Stimulated activated CD8-positive, alpha-beta memory T cell treated with anti-CD3 and anti-CD28 coated beads, Interleukin-2, amount 100 ng/mL, for 48 hours (primary cell): ENCODE measurements around the gene IFITM10.
A peak's percentile ranks its signal among the peaks of the same experiment; 100 is the strongest.

Experiments
- DNase-seq, 2 donors: peaks; one replicate each; pipeline ENCODE4 v3.0.0-alpha.2; 2020; ENCODE audit warnings: low read depth in 2 of 2

Gene IFITM10

DNA sequence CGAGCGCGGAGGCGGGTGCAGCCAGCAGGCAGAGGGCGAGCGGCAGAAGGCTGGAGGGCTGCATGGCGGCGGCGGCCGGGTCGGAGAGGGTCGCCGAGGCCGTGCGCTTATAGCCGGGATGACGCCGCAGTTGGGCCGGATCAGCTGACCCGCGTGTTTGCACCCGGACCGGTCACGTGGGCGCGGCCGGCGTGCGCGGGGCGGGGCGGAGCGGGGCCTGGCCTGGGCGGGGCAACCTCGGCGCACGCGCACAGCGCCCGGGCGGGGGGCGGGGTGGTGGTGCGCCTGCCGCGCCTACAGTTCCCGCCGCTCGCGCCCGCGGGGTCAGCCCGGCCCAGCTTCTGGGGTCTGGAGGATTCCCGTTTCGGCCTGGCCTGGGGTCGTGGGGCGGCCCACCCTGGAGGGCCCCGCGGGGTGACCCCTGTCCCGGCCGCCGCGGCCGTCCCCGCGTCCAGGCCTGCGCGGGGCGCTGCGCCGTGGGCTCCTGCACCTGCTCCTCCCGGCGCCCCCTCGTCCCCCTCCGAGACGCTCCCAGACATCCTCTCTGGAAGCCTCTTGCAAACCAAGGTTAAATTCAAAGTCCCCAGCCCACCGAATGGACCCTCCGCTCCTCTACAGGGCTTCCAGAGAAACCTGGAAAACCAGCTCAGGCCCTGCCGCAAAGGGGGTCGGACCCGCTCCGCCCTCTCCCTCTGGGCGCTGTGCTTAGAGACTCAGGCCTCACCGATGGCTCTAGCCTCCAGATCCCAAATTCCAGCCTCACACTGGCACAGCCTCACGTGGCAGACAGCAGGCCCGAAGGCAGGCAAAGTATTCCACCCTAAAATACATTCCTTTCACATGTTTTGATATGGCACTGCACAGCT, 13.6 kb upstream of the IFITM10 start, which contains the start of gene CTSD:
Gene CTSD, minus strand, starts transcription at position 132 of the 866 bp plus-strand sequence. Its CDS starts 68 bp downstream, at position 64.
- peak; percentile 85 to 90 for DNase-seq

DNA sequence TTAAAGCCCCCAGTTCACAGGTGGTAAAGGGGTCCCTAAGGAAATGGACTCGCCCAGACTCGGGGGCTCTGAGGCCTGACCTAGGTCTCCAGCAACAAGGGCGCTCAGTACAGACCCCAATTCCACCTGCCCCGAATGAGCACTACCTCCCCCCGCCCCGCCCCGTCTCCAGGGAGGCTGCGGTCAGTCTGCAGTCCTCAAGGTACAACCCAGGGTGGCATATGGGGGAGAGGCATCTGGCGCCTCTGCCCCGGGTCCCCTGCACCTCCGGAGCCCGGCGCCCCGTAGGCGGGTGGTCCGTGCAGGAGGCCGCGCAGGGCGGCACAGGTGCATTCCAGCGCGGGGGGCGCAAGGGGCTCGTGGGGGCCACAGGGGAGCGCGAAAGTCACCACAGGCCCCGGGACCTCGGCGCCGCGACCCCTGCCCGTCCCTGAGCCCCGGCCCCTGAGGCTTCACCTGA, 13.0 kb upstream of the IFITM10 start:
- DNase-seq = no peak

DNA sequence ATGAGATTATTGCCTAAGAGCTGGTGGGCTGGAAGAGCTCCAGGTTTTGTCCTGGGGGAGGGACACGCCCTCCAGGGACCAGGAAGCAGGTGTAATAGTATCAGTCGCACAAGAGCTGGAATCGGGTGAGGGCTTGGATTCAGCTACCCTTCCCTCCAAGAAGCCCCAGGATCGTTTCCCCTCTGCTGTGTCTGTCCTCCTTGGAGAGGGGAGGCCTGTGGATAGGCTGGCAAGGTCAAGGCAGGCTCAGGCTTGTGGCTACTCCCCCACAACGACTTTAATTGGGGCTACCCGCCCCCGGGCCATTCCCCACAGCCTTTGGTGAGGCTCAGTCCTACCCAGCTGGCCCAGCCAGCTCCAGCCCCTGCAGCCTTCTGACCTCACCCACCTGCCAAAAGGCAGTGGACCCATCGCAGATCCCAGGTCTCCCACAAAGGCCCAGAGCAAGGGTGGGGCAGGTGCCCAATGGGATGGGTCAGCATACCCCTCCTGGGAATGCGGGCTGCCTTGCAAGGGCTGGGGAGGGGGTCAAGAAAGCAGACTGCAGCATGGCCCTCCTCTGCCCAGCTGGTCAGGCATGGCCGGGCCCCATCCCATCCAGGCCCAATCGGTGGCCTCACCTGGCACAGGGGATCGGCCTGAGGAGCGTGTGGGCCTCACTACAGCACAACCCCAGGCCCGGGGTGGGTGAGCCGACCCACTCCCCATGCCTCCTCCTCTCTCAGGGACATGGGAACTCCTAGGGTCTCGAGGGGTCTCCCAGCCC, 12.3 kb upstream of the IFITM10 start:
- DNase-seq = no peak

DNA sequence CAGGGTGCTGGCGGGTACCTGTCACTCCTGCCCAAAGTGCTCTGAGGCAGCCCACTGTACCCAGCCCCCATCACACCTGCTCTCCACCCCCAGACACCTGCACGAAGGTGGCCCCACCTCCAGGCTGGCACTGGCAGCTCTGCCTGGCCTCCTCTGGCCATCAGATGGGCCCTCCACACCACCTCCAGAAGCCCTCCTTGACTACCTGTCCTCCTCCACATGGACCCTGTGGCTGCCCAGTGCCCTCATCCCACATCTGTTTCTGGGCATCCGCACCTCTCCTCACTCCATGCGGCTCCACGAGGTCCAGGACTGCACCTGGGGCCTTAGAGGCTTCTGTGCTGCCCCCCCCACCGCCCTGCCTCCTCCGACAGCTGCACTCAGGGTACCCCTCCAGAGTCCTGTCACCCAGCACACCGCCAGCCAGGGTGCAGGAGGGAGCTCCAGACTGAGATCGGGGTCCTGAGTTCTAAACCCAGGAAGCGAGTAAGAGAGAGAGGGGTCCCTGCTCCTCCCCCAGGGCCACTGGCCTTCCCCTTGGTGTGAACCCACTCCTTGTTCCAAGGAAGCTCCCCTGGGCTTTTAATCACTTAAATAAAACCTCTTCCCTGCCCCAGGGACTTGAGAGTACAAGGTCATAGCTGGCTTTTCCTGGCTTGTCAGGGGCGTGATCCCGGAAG, 11.6 kb upstream of the IFITM10 start:
- DNase-seq = no peak

DNA sequence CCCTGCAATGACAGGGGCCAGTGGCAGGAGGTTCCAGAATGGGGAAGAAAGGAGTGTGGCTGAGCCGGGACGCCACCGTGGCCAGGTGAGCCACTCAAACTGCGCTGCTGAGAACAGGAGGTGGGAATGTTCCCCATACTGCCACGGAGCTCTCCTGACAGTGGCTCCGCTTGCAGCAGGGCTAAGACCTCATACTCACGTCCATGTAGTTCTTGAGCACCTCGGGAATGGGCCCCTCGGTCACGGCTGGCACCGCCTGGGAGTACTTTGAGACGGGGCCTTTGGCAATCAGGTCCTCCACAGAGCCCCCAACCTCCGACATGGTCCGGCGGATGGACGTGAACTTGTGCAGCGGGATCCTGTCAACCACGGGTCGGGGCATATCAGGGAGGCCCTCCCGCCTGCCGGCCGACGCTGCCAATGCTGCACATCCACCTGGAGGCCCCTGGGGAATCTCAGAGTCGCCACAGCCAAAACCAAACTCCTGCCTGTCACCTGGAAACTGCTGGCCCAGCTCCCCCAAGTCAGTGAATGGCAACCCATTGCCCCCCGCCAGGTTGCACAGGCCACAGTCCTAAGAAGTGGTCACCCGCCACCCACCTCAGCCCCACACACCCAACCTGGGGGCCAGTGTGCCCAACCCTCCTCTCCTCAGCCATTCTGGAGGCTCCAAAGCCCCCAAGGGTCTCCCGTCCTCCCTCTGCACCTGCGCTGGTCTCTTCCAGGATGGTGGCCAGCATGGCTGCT, 10.9 kb upstream of the IFITM10 start:
- no peak for DNase-seq

DNA sequence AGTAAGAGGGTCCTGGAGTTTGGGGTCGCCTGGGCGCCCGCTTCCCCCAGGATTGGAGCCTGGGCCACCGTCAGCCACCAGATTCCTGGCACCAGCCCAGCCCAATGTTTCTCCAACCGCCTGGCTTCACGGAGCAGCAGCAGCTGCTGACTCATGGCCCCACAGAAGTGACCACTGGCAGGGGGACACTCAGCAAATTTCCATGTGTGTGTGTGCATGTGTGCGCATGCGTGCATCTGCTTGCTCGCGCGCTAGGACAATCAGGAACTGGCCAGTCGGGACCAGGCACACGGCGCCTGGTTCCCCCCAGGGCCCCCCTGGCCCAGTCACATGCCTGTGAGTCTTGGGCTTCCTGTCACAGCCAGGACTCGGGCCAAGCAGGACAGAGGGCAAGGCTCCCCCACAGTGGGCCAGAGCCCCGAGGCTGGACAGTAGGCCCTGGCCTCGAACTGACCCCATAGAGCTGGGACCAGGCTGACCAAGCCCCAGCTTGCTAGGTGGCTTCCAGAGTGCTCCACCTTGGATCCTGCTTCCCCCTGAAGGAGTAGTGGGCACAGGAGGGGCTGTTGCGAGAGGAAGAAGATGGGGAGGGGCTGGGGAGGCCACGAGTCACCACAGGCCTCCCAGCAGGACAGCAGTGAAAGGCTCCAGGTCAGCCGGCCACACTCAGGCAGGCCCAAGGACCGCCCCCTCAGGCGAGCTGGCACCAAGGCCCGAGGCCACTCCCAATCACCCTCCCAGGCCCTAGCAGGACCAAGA, 10.1 kb upstream of the IFITM10 start:
- no peak for DNase-seq

DNA sequence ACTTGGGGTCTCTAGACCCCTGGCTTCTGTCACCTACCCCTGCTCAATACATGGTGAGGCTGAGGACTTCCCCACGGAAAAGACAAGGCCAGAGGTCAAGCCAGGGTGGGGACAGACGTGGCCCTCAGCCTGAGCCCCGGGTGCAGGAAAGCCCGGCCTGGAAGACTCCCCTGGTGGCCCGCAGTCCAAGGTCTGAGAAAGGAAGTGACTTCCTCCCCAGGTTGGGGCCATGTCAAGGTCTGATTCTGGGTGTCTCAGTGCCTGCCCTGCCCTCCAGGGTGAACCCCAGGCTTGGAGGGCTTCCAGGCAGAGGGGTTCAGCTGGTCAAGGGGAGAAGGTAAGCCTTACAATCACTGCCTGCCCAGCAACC, 9.4 kb upstream of the IFITM10 start:
- DNase-seq = no peak

DNA sequence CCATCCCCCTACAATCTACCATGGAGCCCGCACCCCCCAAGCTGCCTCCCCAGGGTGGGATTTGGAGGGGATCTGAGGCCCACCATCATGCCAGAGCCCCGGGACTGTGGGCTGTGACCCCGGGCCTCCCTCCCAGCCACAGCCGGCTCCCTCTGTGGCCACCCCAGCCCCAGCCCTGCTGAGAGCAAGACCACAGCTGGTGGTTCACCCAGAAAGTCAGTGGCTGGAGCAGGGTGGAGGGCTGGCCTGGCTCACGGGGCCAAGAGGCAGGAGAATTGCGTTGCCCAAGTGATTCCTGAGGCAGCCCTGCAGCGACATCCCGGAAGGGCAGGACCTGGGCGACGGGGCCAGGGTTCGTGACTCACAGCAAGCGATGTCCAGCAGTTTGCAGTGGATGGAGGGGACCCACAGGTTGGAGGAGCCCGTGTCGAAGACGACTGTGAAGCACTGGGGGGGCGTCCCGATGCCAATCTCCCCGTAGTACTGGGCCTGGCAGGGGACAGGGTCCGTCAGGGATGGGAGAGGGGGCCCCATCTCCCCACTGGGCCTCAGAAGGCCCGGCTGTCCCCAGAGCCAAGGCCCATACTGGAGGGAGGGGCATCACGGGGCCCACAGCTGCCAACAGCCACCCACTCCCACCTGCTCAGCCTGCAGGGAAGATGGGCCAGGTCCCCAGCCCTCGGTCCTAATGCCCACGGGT, 8.9 kb upstream of the IFITM10 start:
- DNase-seq = no peak

DNA sequence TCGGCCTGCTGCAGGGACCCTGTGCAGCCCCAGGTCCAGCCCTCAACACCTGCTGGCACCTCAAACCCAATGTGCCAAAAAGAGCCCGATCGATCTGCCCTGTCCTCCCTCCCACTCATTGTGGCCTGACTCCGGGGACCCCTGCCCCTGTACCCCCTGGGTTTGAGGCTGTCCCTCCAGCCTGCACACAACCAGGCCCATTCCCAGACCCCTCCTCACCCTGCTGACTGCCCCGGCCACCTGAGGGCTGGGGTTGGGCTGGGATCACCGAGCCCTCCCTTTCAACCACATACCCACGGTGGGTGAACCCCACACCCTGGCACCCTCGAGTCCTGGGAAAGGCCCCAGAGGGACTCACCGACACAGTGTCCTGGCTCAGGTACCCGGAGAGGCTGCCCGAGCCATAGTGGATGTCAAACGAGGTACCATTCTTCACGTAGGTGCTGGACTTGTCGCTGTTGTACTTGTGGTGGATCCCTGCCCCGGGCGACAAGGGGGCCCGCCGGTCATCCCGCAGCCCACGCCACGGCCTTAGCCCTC, 8.3 kb upstream of the IFITM10 start:
- DNase-seq = no peak

DNA sequence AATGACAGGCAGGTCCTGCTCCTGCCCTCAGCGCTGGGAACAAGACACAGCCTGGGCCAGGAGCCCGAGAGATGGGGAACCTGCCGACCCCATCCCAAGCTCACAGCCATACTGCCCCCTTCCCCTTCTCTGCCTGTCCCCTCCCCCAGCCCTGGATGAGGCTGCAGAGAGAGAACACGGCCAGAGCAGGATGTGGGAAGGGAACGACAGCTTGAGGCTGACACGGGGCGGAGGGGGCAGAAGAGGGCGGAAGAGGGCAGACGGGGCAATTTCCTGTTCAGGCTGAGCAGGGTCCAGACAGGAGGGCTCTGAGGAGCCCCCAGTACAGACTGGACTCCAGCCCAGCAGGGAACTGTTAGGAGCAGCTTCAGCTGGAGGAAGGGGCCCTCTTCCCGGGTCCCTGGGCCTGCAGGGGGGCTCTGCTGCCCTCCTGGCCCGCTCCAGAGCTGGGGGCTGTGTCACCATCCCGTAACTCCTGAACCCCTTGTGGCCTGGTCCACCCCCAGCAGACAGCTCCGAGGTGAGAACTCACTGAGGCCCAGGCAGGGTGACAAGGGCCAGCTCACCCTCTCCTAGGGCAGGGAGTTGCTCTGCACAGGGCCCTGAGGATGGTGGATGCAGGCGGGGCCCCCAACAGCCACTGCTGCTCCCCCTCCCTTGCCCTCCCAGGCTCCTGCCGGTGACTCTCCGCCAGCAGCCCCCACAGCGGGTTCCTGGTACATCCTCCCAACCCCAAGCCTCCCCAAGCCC, 7.6 kb upstream of the IFITM10 start:
- DNase-seq = peak; percentile 39 to 42

DNA sequence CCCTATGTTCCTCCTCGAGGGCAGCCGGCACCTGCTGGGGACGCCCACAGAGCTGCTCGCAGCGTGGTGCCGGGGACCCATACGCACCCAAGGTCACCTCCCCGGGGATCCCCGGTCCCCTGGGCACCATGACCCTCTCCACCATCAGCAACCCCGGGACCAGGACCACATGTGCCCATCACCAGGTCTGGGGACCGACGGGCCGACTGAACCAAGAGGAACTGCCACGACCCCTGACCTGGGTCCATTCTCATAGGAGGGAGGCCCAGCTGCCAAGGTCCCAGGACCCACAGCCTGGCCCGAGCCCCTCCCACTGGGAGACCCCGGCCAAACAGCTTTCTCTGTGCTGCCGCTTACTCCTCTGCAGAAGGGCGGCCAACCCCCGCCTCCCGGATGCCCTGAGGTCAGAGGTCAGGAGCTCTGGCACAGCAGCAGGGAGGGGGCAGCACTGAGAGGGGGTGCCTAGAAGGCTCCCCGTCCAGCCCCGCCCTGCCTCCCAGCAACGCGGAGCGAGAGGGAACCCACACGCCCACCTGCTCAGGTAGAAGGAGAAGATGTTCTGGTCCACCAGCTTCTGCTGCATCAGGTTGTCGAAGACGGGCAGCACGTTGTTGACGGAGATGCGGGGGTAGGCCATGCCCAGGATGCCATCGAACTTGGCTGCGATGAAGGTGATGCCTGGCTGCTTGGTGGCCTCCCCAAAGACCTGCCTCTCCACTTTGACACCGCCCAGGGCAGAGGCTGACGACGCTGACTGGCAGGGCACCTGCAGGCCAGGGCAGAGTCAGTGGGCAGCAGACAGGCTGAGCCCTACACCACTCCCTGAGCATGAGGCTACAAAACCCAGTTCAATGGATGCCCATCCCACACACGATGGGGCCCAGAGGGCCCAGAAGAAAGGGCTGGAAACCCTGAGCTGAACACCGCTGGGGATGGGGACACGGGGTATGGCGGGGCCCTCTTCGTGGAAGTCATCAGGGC, 6.7 kb upstream of the IFITM10 start:
- DNase-seq = no peak

DNA sequence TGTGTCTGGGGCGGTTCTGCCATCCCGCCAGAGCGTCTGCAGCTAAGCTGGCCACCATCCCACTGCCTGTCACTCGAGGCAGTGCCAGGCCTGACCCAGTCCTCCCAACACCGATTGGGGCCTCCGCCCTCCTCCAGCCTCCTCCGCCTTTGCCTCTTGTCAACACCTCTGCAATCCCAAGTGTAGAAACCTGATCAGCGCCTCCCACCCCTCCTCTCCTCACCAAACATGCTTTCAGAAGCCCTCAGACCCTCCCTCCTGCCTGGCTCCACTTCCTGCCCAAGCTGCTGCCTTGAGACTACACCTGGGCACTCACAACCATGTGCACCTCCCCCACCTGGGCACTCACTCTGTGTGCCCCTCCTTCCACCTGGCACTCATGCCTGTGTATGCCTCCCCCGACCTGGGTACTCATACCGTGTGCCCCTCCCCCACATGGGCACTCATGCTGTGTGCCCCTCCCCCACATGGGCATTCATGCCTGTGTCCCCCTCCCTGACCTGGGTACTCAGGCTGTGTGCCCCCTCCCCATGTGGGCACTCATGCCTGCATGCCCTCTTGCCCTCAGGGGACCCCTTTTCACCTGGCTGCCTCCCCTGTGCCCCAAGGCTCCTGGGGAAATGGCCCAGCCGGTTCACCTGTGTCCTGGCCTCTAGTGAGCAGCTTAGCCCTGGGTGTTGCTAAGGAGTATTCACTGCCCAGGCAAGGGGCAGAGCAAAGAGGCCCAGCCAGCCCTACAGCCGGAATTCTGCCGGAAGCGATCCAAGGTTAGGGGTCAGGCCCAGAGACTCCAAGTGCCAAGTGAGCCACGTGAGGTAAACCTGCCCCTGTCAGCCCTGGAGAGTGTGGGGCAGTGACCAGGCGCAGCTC, 5.5 kb upstream of the IFITM10 start:
- DNase-seq = no peak

DNA sequence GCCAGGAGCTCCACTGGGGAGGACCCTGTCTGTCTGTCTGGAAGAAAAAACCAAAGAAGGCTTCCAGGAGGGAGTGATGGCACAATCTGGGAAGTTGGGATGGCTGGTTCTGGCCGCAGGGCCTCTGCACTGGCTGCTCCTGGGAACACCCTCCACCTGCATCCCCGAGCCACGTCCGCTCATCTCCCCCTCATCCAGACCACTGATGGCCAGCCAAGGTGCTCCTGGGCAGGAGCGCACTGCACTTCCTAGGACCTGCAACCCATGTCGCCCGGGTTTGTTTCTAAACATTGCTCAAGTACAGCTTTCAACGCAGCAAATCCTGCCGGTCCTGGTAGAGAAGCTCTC, 4.9 kb upstream of the IFITM10 start:
- no peak for DNase-seq

DNA sequence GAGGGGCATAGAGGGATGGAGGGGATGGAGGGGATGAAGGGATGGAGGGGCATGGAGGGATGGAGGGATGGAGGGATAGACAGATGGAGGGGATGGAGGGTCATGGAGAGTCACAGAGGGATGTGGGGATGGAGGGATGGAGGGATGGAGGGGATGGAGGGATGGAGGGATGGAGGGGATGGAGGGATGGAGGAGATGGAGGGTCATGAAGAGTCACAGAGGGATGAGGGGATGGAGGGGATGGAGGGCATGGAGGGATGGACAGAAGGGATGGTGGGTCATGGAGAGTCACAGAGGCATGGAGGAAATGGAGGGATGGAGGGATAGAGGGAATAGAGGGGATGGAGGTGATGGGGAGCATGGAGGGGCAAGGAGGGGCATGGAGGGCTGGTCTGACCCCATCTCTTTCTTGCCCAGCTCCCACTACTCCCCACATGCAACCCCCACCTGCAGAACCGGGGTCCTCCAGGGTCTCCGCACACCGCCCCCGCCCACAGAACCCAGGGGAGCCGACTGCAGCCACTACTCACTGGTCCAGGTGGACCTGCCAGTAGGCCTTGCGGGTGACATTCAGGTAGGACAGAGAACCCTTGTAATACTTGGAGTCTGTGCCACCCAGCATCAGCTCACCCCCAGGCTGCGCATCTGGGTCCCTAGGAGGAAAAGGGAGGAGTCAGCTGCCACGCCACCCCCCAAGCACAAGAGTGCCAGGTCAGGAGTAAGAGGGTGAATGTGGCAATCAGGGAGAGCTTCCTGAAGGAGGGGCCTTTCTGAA, 4.2 kb upstream of the IFITM10 start:
- no peak for DNase-seq

DNA sequence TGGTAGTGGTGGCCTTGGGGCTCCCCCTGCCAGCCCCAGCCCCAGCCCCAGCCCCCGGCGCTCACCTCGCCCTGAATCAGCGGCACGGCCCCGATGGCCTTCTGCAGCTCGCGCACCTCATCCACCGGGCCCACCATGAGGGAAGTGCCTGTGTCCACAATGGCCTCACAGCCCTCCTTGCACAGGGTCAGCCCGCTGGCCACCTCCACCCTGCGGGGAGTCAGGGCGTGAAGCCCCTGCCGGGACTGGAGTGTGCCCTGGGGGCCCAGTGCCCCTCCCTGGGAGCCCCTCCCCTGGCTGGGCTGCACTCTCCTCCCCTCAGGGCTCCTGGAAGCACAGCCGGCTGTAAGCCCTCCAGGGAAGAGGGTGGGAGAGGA, 3.5 kb upstream of the IFITM10 start:
- DNase-seq = no peak

DNA sequence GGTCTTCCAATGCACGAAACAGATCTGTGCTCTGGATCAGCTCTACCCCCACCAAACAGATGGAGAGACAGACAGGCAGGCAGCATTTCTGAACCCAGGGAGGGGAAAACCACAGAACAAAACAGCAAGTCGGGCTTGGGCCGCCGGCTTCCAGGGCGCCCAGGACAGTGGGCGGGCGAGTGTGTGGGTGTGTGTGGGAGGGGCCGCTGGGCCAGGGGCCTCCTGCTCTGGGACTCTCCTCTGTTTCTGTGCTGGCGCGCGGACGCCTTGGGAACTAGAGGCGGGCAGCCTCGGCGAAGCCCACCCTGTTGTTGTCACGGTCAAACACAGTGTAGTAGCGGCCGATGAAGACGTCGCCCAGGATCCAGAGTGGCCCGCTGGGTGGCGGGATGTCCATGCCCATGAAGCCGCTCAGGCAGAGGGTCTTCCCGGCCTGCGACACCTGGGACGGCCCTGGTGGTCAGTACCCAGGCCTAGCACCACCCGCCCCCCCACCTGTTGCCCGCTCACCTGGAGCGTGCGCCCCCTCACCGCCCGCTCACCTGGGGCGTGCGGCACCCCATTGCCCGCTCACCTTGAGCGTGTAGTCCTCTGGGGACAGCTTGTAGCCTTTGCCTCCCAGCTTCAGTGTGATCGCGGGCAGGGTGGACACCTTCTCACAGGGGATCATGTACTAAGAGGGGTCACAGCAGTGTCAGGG, 3.0 kb upstream of the IFITM10 start:
- DNase-seq = no peak
